ENCODE data around the gene TMCC1. TPM values are rescaled to one million over a fixed set of nuclear protein-coding genes. Genes with fewer than 3 reads are reported as not detected.

TMCC1 gene
- polyA plus RNA-seq, 2 of the 4 experiments (the other 2 are of a cell fraction), result 30.3 to 75.7 TPM

DNA sequence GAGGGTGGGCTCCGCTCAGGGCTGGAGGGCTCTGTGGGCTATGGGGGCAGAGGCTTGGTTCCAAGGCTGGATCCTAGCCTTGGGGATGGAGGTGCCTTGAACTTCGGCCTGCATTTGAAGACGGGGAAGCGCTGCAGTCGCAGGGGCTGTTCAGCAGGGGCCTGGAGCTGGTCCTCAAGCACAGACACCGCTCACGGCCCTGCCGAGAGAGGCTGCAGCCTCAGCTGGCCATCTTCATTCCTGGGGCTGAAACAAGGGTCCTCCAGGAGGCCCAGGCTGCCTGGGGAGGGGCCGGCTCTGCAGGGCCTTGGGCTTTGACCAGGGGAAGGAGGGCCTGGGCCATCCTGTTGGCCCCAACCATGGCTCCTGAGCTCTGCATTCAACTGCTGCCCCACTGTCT, 261.5 kb downstream of the TMCC1 start:
- H3K27ac ChIP-seq, result peak overlapping the region in 1 of 2 experiments; percentile 71; a peak in 3 of 6 replicates
- H3K4me3 ChIP-seq, result no peak overlapping the region
- H3K4me2 ChIP-seq, result no peak overlapping the region
- POLR2A ChIA-PET, result no interaction called here
- ATAC-seq (no peak), DNase-seq (ENCODE audit: low read depth in 1 of 2, low spot score in 1 of 2) (no peak), FAIRE-seq (no peak)
- peaks cover 10% of the 10 kb centered on the region for H3K4me1 ChIP-seq
- TF ChIP-seq KDM1A (IDR thresholded peaks at IDR 0.05; ENCODE audit: low read depth) (no peak), HEYL (CRISPR knock-in tag; IDR thresholded peaks at IDR 0.05) (no peak), RFX5 (IDR thresholded peaks at IDR 0.05) (no peak), FOSB (CRISPR knock-in tag; IDR thresholded peaks at IDR 0.05) (no peak), NFE2L2 (conservative IDR thresholded peaks at IDR 0.05; ENCODE audit: low read length) (no peak), HDAC2 (IDR thresholded peaks at IDR 0.05) (no peak), ZC3H11A (IDR thresholded peaks at IDR 0.05) (no peak)
- 94% methylated on average over 8 of the region's 9 CpGs for WGBS (ENCODE audit: missing lambda C conversion rate)
- CTCF ChIA-PET, result interaction anchor here (1.5 to 10.7 kb wide), 2 partner anchors 18 to 196 kb away, joined by 5 to 178 read pairs; no protein-coding TSS in a partner anchor
- H3K9me3 ChIP-seq, result peaks cover 13% of the 10 kb centered on the region

DNA sequence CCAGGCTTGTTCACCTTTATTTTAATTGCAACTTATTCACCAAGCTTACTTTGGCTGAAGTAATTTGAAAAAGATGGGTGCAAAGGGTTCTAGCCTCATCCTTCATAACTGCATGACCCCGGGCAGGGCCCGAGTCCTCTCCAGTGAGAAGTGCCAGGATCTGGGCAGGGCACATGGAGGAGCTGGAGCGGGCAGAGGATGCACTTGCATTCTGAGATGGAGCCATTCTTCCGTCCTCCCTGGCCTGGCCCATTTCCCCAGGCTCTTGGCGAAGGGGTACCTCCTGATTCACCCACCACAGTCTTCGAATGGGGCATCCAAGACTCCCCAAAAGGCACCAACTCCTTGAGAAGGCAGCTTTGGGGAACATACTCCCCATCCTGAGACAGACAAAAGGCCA, 264.5 kb downstream of the TMCC1 start:
- POLR2A ChIA-PET, result no interaction called here
- peaks cover 32% of the 10 kb centered on the region for H3K4me1 ChIP-seq
- peak overlapping the region; percentile 97; the same call in 1 of the 3 replicates for H3K4me2 ChIP-seq
- CTCF ChIA-PET, result interaction anchor here (1.2 to 10.7 kb wide), 8 partner anchors 16 to 305 kb away, joined by 4 to 178 read pairs (median 10); no protein-coding TSS in a partner anchor
- FAIRE-seq (no peak), DNase-seq (ENCODE audit: low read depth in 1 of 2, low spot score in 1 of 2) (no peak), ATAC-seq (no peak)
- no peaks in the 10 kb centered on the region for H3K9me3 ChIP-seq
- H3K4me3 ChIP-seq, result no peak overlapping the region
- WGBS (ENCODE audit: missing lambda C conversion rate), result 82% methylated on average over 6 of the region's 6 CpGs
- TF ChIP-seq, protein P1, sequence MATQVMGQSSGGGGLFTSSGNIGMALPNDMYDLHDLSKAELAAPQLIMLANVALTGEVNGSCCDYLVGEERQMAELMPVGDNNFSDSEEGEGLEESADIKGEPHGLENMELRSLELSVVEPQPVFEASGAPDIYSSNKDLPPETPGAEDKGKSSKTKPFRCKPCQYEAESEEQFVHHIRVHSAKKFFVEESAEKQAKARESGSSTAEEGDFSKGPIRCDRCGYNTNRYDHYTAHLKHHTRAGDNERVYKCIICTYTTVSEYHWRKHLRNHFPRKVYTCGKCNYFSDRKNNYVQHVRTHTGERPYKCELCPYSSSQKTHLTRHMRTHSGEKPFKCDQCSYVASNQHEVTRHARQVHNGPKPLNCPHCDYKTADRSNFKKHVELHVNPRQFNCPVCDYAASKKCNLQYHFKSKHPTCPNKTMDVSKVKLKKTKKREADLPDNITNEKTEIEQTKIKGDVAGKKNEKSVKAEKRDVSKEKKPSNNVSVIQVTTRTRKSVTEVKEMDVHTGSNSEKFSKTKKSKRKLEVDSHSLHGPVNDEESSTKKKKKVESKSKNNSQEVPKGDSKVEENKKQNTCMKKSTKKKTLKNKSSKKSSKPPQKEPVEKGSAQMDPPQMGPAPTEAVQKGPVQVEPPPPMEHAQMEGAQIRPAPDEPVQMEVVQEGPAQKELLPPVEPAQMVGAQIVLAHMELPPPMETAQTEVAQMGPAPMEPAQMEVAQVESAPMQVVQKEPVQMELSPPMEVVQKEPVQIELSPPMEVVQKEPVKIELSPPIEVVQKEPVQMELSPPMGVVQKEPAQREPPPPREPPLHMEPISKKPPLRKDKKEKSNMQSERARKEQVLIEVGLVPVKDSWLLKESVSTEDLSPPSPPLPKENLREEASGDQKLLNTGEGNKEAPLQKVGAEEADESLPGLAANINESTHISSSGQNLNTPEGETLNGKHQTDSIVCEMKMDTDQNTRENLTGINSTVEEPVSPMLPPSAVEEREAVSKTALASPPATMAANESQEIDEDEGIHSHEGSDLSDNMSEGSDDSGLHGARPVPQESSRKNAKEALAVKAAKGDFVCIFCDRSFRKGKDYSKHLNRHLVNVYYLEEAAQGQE (IDR thresholded peaks at IDR 0.05), result no peak
- no peak for TF ChIP-seq TP53 (CRISPR knock-in tag; IDR thresholded peaks at IDR 0.05)
- no peak for TF ChIP-seq ESRRA (IDR thresholded peaks at IDR 0.05; ENCODE audit: borderline replicate concordance, low read length)
- TF ChIP-seq JUNB (IDR thresholded peaks at IDR 0.05), result no peak
- no peak for TF ChIP-seq HDAC2 (IDR thresholded peaks at IDR 0.05)
- no peak for TF ChIP-seq NR3C1 (IDR thresholded peaks at IDR 0.05)
- no peak for TF ChIP-seq HOXB13 (CRISPR knock-in tag; IDR thresholded peaks at IDR 0.05; ENCODE audit: low read depth)
- no peak for TF ChIP-seq RARB (CRISPR knock-in tag; IDR thresholded peaks at IDR 0.05)
- TF ChIP-seq RFX5 (IDR thresholded peaks at IDR 0.05), result no peak
- no peak for TF ChIP-seq ZC3H11A (IDR thresholded peaks at IDR 0.05)
- TF ChIP-seq, protein P2, sequence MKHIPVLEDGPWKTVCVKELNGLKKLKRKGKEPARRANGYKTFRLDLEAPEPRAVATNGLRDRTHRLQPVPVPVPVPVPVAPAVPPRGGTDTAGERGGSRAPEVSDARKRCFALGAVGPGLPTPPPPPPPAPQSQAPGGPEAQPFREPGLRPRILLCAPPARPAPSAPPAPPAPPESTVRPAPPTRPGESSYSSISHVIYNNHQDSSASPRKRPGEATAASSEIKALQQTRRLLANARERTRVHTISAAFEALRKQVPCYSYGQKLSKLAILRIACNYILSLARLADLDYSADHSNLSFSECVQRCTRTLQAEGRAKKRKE (CRISPR knock-in tag; IDR thresholded peaks at IDR 0.05; ENCODE audit: low read depth), result no peak
- no peak for TF ChIP-seq MAZ (IDR thresholded peaks at IDR 0.05; ENCODE audit: borderline replicate concordance, low read depth, low read length)
- no peak for TF ChIP-seq PHF8 (IDR thresholded peaks at IDR 0.05; ENCODE audit: borderline replicate concordance, low read depth)
- TF ChIP-seq CHD4 (IDR thresholded peaks at IDR 0.05; ENCODE audit: borderline replicate concordance), result no peak
- no peak for TF ChIP-seq NPAS2 (CRISPR knock-in tag; IDR thresholded peaks at IDR 0.05; ENCODE audit: borderline replicate concordance)
- TF ChIP-seq FOXS1 (CRISPR knock-in tag; IDR thresholded peaks at IDR 0.05), result no peak
- H3K27ac ChIP-seq, result peak overlapping the region; percentile 99 to 100; a peak in 5 of 6 replicates

DNA sequence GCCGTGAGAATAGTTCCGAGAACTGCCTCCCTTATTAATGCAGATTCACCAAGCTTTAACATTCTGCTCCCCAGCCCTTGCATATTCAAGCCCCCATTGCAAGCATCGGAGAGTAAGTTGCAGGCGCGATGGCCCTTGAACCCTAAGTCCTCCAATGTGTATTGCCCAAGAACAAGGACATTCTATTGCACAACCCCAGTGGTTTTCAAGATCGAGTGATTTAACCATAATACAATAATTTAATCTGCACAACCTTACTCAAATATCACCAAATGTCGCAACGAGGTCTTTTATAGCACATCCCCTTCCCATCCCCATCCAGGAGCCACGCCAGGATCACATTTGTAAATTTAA, 265.4 kb downstream of the TMCC1 start:
- no peak for FAIRE-seq
- H3K27ac ChIP-seq, result peak overlapping the region; percentile 99 to 100

More for the DNA sequence above, 265.4 kb downstream of the TMCC1 start:
- CTCF ChIA-PET, result interaction anchor here (0.7 to 10.7 kb wide), 29 partner anchors 10 to 478 kb away, joined by 3 to 178 read pairs (median 4); partner anchors contain the start of gene EFCAB12
- WGBS (ENCODE audit: missing lambda C conversion rate), result 18% methylated on average over 9 of the region's 9 CpGs
- H3K4me1 ChIP-seq, result peaks cover 40% of the 10 kb centered on the region
- no peak for DNase-seq (ENCODE audit: low read depth in 1 of 2, low spot score in 1 of 2)
- H3K9me3 ChIP-seq, result no peaks in the 10 kb centered on the region
- TF ChIP-seq RAD21 (conservative IDR thresholded peaks at IDR 0.05 in 1 of 2, IDR thresholded peaks at IDR 0.05 in 1 of 2), result peak in 1 of 2 experiments; percentile 35; a peak in 1 of 5 replicates
- TF ChIP-seq, protein P3, sequence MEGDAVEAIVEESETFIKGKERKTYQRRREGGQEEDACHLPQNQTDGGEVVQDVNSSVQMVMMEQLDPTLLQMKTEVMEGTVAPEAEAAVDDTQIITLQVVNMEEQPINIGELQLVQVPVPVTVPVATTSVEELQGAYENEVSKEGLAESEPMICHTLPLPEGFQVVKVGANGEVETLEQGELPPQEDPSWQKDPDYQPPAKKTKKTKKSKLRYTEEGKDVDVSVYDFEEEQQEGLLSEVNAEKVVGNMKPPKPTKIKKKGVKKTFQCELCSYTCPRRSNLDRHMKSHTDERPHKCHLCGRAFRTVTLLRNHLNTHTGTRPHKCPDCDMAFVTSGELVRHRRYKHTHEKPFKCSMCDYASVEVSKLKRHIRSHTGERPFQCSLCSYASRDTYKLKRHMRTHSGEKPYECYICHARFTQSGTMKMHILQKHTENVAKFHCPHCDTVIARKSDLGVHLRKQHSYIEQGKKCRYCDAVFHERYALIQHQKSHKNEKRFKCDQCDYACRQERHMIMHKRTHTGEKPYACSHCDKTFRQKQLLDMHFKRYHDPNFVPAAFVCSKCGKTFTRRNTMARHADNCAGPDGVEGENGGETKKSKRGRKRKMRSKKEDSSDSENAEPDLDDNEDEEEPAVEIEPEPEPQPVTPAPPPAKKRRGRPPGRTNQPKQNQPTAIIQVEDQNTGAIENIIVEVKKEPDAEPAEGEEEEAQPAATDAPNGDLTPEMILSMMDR (IDR thresholded peaks at IDR 0.05), result 0 out of 3 replicates have a peak, but pooled peaks have one; percentile 9
- TF ChIP-seq GATA3 (IDR thresholded peaks at IDR 0.05; ENCODE audit: borderline replicate concordance), result no peak
- TF ChIP-seq FOXS1 (CRISPR knock-in tag; IDR thresholded peaks at IDR 0.05), result no peak
- peak; percentile 82 to 94 for TF ChIP-seq CEBPB (IDR thresholded peaks at IDR 0.05)
- POLR2A ChIA-PET, result interaction anchor here (1.1 to 2.6 kb wide), 2 partner anchors 23 to 138 kb away, joined by 8 to 10 read pairs; no protein-coding TSS in a partner anchor
- peak overlapping the region; percentile 52 for H3K4me3 ChIP-seq
- no peak for ATAC-seq
- peak overlapping the region; percentile 97 for H3K4me2 ChIP-seq

Data from A549 (cell line).